Body of pancreas (tissue), 4 donors: Measurements from ENCODE around the gene DDX20.

Source experiments
- POLR2A ChIP-seq, 3 donors: fragments of 450-650 bp; IDR thresholded peaks; one replicate each; pipeline ENCODE4 v1.6.1; 2016; ENCODE audit warnings: antibody characterized with exemption in 3 of 3, mild to moderate bottlenecking in 2 of 3
- TF ChIP-seq, protein P1 (sequence below), 7 experiments: fragments of 450-650 bp in 4 of 7; fragments of 200-600 bp in 3 of 7; sonication (generic) in 3 of 7; IDR thresholded peaks; one replicate each; pipeline ENCODE4 v1.5.1; 2016 to 2019; ENCODE audit warnings: antibody characterized with exemption in 7 of 7

DNA sequence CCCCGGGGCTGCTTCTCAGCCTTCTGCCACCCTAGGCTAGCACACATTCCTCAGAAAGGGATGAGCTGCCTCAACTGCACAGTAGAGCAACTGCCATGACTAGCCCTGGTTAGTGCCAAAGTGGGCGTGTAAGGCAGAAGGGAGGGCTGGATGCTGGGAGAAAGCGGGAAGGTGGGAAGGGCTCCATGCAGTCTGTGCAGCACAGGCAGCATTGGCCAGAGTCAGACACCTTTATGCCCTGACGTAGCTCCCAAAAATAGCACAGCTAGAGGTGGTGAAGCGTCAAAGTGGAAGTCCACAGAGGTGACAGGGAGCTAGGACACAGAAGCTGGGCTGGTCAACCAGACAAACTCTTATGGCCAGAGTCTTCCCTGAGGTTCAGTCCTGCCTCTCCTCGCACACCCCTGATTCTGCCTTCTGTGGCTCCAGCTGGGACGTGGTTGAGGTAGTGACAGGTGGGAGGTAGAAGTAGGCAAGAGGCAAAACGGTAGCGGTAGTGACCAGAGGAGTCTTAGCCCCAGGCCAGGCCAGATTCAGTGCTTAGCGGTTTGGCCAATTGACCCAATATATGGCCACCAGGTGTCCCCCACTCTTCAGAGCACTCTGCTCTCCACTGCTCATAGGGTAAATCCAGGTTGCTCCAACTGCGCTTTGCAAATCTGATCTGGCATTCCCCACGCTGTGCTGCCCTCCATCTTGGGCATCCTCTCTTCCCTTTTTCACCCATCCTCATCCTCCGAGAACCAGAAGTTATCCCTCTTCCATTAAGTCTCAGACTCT lies 45.6 kb downstream of the DDX20 start:
- TF ChIP-seq, protein P1, sequence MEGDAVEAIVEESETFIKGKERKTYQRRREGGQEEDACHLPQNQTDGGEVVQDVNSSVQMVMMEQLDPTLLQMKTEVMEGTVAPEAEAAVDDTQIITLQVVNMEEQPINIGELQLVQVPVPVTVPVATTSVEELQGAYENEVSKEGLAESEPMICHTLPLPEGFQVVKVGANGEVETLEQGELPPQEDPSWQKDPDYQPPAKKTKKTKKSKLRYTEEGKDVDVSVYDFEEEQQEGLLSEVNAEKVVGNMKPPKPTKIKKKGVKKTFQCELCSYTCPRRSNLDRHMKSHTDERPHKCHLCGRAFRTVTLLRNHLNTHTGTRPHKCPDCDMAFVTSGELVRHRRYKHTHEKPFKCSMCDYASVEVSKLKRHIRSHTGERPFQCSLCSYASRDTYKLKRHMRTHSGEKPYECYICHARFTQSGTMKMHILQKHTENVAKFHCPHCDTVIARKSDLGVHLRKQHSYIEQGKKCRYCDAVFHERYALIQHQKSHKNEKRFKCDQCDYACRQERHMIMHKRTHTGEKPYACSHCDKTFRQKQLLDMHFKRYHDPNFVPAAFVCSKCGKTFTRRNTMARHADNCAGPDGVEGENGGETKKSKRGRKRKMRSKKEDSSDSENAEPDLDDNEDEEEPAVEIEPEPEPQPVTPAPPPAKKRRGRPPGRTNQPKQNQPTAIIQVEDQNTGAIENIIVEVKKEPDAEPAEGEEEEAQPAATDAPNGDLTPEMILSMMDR (IDR thresholded peaks at IDR 0.05): peak in 2 of 7 experiments; percentile 21 to 35
- TF ChIP-seq POLR2A (IDR thresholded peaks at IDR 0.05): no peak
